GM06990 (cell line): ENCODE data around the gene GPX7.

ENCODE experiments used
- DNase-seq: peaks from one replicate; pipeline ENCODE4 v3.0.0-alpha.2; 2011; ENCODE audit not compliant: insufficient read length; ENCODE audit errors: extremely low read depth
- H3K27me3 ChIP-seq: replicated peaks from 2 replicates; pipeline ENCODE4 v1.6.0; 2011; ENCODE audit warnings: low read length; ENCODE audit not compliant: control insufficient read depth, insufficient read depth
- H3K36me3 ChIP-seq: 2 replicates; pipeline ENCODE4 v1.5.1; 2011; ENCODE audit warnings: low read length; ENCODE audit not compliant: control insufficient read depth, insufficient read depth
- H3K4me3 ChIP-seq: replicated peaks from 2 replicates; pipeline ENCODE4 v1.5.1; 2011; ENCODE audit warnings: low read depth, mild to moderate bottlenecking, control low read depth, low read length
- TF ChIP-seq, protein P1 (sequence below): IDR thresholded peaks from 2 replicates; pipeline ENCODE4 v1.5.1; 2011; ENCODE audit warnings: low read length, control low read depth, mild to moderate bottlenecking, inconsistent platforms; ENCODE audit not compliant: insufficient read depth, poor library complexity, severe bottlenecking

Gene GPX7

DNA sequence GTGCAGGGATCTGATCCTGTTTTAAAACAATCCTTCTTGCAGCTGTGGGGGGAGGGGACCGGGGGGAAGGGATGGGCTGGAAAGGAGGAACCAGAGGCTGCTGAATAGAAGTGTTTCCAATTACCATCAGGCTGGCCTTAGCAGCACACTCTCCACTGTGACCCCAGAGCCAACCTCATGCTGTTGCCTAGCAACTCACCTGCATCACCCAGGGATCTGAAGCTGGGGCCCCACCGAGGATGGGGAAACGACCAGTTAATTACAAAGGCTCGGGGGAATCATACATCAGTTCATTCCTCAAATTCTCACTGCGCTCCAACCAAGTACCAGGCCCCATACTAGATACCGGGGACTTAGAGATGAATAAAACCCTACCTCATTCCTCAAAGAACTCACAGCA, 11.9 kb upstream of the GPX7 start:
- Histone ChIP-seq H3K36me3 (no peaks in the 10 kb centered on the region), H3K27me3 (no peaks in the 10 kb centered on the region), H3K4me3 (no peak overlapping the region)
- TF ChIP-seq, protein P1, sequence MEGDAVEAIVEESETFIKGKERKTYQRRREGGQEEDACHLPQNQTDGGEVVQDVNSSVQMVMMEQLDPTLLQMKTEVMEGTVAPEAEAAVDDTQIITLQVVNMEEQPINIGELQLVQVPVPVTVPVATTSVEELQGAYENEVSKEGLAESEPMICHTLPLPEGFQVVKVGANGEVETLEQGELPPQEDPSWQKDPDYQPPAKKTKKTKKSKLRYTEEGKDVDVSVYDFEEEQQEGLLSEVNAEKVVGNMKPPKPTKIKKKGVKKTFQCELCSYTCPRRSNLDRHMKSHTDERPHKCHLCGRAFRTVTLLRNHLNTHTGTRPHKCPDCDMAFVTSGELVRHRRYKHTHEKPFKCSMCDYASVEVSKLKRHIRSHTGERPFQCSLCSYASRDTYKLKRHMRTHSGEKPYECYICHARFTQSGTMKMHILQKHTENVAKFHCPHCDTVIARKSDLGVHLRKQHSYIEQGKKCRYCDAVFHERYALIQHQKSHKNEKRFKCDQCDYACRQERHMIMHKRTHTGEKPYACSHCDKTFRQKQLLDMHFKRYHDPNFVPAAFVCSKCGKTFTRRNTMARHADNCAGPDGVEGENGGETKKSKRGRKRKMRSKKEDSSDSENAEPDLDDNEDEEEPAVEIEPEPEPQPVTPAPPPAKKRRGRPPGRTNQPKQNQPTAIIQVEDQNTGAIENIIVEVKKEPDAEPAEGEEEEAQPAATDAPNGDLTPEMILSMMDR: no peak
- no peak for DNase-seq

- TF ChIP-seq, protein P1: no peak
- no peak overlapping the region for H3K4me3 ChIP-seq
- no peaks in the 10 kb centered on the region for H3K27me3 ChIP-seq
- H3K36me3 ChIP-seq: no peaks in the 10 kb centered on the region
- no peak for DNase-seq
Measured at GRCh38 chr1:52592637-52593323, 9.4 kb upstream of the GPX7 start.

GRCh38 chr1:52593495-52593894, 8.7 kb upstream of the GPX7 start:
- Histone ChIP-seq H3K4me3 (no peak overlapping the region), H3K27me3 (no peaks in the 10 kb centered on the region), H3K36me3 (no peaks in the 10 kb centered on the region)
- no peak for DNase-seq
- TF ChIP-seq, protein P1: no peak

- no peaks in the 10 kb centered on the region for H3K36me3 ChIP-seq
- no peak for DNase-seq
- H3K4me3 ChIP-seq: no peak overlapping the region
- H3K27me3 ChIP-seq: no peaks in the 10 kb centered on the region
- TF ChIP-seq, protein P1: no peak
Measured at GRCh38 chr1:52595061-52595460, 7.1 kb upstream of the GPX7 start.

- no peak for DNase-seq
- H3K4me3 ChIP-seq: no peak overlapping the region
- TF ChIP-seq, protein P1: no peak
- H3K27me3 ChIP-seq: no peaks in the 10 kb centered on the region
- no peaks in the 10 kb centered on the region for H3K36me3 ChIP-seq
Measured at GRCh38 chr1:52597912-52598311, 4.3 kb upstream of the GPX7 start.

DNA sequence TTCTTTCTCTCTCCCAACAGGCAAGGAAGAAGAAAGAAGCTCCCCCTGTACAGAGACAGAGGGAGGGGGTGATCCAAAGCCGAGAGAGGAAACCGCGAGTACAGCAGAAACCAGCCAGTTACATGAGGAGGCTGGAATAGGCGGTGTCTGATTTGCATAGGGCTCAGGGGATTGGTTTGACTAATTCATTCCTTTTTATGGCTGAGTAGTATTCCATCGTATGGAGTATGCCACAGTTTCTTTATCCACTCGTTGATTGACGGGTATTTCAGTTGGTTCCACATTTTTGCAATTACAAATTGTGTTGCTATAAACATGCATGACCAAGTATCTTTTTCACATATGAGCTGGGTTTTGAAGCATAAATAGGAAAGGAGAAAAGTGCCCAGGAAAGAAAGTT, 3.4 kb upstream of the GPX7 start:
- no peaks in the 10 kb centered on the region for H3K36me3 ChIP-seq
- no peaks in the 10 kb centered on the region for H3K27me3 ChIP-seq
- TF ChIP-seq, protein P1: no peak
- no peak for DNase-seq
- H3K4me3 ChIP-seq: no peak overlapping the region
